ENCODE measurements around the gene MOCS2.
"Not testable (repeated sequence)": the region's sequence is repeated elsewhere in the genome, so short reads cannot be mapped to it uniquely, and the experiment has no call there.

The MOCS2 gene, protein sequence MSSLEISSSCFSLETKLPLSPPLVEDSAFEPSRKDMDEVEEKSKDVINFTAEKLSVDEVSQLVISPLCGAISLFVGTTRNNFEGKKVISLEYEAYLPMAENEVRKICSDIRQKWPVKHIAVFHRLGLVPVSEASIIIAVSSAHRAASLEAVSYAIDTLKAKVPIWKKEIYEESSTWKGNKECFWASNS

GRCh38 chr5:53109443-53110127 is at the start of gene MOCS2:
TSS of gene MOCS2 (minus strand) at chr5:53109757. CDS start at chr5:53107174, 2,583 bp downstream.
- DNase-seq, result peak; percentile 90 to 92

DNA sequence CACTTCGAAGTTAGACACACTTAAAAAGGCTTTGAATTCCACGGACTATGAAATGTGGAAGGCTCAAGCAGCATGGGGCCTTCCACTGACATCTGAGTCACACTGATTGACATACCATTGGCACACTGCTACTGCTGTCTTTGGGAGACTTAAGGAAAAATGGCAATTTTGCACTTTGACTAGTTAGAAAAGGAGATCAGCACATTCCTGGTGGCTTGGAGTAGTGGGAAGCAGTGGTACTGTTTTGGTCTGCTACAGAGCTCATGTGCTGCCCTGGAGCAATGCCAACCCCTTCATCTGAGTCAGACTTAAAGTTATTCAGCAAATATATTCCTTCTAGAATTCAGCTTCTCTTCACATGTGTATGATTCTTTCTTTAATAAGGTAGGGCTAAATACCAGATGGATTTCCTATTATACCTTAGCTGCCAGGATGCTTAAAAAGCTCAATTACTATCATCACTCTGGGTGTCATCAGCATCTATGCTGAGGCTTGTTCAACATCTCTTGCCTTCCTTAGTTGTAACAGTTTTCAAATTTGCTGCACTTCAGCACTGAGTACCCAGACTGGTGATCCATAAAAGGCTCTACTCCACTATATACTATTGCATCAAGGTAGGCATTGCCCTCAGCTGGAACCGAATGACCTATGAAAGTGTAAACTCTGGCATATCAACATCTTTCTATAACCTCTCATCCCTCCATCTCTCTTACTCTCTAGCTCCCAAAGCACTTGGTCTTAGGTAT is 42.3 kb upstream of the MOCS2 start:
- DNase-seq, result no peak

DNA sequence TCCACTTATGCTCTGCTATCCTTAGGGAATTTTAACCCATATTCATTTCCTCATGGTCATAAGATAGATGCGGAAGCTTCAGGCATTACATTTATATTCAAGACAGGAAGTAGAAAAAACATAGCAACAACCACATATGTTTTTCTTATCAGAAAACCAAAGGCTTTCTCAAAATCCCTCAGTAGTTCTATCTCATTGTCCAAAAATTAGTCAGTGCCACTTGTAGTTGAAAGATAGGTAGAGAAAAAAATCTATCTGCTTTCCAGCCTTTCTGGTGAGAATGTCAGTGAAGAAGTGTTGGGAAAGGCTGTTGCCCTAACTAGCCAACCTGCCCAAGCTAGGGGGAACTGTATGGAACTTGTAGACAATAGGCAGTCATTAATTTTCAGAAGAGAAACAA is 23.5 kb upstream of the MOCS2 start:
- no peak for DNase-seq

GRCh38 chr5:53130266-53130665 is 20.7 kb upstream of the MOCS2 start:
- DNase-seq, result no peak

DNA sequence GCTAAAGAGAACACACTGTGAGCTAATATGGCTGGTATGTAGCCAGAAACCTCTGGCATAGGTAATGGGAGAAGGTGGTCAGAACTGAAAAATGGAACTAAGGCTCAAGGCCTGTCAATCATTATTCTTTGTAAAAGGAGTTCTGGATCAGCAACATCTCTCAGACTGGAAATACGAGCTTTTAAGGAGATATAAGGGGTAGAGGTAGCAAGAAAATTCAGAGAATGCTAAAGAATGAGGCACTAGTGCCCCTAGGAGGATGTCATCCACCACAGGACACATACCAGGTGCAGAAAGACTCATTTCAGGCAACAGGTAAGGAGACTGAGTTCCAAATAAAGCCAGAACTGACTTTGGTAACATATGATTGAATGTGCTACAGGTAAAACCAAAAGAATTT is 18.9 kb upstream of the MOCS2 start:
- DNase-seq, result no peak

DNA sequence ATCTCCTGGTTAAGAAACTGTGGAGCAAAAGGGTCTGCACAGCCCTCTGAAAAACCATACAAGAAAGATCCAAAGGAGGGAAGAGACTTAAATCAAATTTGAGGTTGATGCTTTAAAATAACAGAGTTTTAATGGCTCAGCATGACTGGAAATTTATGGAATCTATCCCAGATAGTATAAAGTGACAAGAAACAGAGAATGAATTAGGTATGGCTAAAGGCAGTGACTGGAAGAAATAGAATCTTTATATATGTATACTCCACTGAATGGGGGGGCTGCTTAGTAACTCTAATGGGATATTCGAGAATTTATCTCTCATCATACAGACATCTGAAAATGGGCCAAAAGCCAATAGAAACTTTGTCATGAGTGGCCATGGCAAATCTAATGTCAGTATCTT is 17.6 kb upstream of the MOCS2 start:
- DNase-seq, result no peak

DNA sequence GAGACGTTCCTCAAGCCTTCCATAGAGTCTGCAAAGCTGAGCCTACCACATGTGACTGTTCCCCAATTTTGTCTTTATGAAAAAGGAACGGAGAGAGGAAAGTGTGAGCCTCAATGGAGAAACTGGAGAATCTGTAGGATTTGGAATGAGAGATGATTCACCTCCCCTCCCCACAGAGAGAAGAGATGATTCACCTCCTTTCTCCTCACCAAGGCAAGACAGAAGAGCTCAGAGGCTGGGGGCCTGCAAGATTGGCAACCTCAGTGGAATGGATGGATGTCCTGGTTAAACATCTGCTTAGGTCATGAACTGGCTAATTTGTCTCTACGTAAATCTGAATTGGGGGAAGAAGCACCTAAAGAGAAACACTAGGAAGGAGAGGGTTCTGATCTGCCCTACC is 17.0 kb upstream of the MOCS2 start:
- DNase-seq, result no peak

DNA sequence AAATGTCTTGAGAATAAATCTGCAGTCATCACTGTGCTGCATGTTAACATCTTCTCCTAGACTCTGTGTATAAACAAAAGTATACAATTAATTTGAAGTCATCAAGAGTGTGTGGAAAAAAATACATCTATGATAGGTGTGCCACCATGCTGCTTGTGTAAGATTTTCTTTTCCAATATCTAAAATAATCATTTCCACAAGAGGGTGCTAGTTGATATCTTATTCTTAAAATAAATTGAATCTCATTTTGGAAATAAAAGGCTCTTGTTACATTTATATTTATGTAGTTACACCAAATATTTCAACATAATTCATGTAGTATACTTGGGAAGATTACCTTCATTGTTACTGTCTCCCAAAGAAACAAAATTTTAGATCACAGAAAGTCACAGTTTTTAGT is 14.1 kb upstream of the MOCS2 start:
- no peak for DNase-seq

- DNase-seq, result no peak
Observed at GRCh38 chr5:53120165-53120564, 10.6 kb upstream of the MOCS2 start.

DNA sequence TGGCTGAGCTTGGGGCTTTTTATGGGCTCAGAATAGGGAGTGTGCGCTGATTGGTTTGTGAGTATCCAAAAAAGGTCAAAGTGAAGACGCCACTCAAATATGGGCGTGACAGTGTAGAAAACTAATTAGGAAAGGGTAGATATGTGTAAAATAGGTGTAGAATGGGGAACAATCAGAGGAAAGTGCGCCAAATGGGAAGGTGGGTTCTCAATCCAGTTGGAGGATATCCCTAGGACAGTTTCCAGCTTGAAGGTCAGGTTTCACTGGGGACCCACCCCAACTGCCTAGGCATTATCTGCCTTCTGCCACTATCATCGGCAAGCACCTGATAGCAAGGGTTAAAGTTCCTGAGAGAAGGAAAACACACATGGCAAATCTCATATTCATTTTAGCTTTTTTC is 9.3 kb upstream of the MOCS2 start:
- DNase-seq, result no peak

DNA sequence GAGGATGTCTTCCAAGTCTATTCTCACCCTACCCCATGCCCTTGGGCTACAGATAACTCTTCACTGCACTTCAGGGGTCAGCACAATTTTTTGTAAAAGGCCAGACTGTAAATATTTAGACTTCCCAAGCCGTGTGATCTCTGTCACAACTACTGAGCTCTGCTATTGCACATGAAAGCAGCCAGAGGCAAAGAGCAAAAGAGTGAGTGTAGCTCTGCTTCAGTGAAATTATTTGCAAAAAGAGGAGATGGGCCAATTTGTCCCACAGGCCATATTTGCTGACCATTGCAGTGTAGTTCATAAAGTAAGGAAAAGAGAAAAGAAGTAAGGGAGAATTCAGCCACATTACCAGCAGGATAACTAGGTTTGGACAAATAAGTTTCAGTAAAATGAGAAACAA is 7.0 kb upstream of the MOCS2 start:
- no peak for DNase-seq

- DNase-seq, result no peak
Observed at GRCh38 chr5:53114988-53115387, 5.4 kb upstream of the MOCS2 start.

GRCh38 chr5:53113947-53114346 is 4.4 kb upstream of the MOCS2 start:
- DNase-seq, result no peak

- no peak for DNase-seq
Observed at GRCh38 chr5:53112909-53113308, 3.4 kb upstream of the MOCS2 start.

GRCh38 chr5:53112307-53112706 is 2.8 kb upstream of the MOCS2 start:
- DNase-seq, result not testable (repeated sequence)

- no peak for DNase-seq
Observed at GRCh38 chr5:53111139-53111538, 1.6 kb upstream of the MOCS2 start.

DNA sequence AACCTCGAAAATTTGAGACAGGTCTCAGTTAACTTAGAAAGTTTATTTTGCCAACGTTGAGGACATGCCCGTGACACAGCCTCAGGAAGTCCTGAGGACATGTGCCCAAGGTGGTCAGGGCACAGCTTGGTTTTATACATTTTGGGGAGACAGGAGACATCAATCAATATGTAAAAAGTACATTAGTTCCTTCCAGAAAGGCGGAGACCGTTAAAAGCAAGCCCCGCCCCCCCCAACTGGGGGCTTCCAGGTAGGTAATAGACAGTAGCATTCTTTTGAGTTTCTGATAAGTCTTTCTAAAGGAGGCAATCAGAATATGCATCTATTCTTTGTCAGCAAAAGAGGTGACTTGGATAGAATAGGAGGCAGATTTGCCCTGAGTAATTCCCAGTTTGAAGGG is 599 bp upstream of the MOCS2 start:
- no peak for DNase-seq

- peak in 1 of 2 donors; percentile 14 for DNase-seq
Observed at GRCh38 chr5:53109056-53109442, 508 bp downstream of the MOCS2 start.

GRCh38 chr5:53105611-53106300 is 3.8 kb downstream of the MOCS2 start:
- no peak for DNase-seq

DNA sequence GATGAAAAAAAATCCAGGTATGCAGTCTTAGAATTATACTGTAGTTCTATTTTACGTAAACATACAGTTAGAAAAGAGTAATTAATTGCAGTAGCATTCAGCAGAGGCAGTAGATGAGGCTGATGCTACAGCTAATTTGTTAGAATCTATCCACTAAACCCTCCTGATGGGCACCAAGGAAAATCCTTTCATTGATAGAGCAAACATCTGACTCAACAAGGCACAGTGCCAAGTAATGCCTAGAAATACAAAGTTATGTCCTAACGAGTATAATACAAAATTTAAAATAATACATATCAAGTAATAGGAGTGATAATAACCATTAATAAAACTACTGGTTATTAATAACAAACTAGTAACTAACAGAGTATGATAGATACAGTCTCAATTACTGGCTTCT is 9.0 kb downstream of the MOCS2 start:
- DNase-seq, result no peak

DNA sequence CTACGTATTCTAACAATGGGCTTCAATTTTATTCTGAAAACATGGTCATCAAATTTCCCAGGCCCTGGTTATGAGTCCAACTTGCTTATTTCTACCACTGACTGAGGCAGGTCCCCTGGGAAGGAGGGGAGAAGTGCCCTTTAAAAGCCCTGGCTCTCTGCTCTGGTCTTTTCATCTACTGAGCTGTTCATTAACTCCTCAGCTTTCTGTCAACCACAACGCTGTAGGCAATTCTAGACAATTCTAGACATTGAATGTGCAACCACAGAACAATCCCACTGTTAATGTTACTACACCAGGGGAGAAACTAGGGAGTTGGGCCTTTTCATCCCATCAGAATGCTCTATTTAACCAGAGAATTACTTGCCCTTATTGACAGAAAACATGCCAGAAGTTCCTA is 10.0 kb downstream of the MOCS2 start:
- no peak for DNase-seq

- DNase-seq, result peak; percentile 34 to 74
Observed at GRCh38 chr5:53095931-53096525, 13.5 kb downstream of the MOCS2 start.

DNA sequence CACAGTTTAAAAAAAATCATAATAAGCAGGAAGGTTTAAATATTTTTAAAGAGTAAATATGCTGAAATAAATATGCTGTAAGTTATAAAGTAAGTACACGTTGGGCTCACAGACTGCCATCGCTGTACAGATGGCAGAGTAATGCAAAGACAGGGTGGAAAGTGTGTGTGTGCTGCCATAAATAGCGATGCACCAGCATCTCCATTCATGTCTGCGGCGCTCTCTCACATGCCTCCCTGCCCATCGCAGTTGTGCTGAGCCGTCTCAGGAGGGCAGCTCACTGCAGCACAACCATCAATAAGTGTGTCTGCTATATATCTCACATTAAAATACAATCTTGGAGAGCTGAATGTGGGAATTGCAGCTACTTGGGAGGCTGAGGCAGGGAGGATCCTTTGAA is 14.3 kb downstream of the MOCS2 start:
- DNase-seq, result no peak

All from CD4-positive, alpha-beta T cell treated with Interleukin-1 beta for 1 hour (primary cell).